A549 (cell line): ENCODE measurements around the gene ANKRD16. TPM values are rescaled to one million over a fixed set of nuclear protein-coding genes. Genes with fewer than 3 reads are reported as not detected.

Source experiments
- ATAC-seq, 2 experiments: fragments of 200-7000 bp in 1 of 2; fragments of >200 bp in 1 of 2; cut with Nextera tagmentation in 1 of 2; cut with Tn5 transposase in 1 of 2; 3 replicates each; pipeline versions ENCODE4 v1.8.0 to v1.9.1; 2018 to 2020; ENCODE audit warnings: mild to moderate bottlenecking in 1 of 2, moderate library complexity in 1 of 2
- CTCF ChIA-PET: fragments of 300-600 bp; sonication (Branson Sonifier 250); formaldehyde crosslinking; extraction: SDS; loops from one replicate; lab custom pipeline; 2021; ENCODE audit warnings: antibody characterized with exemption, inconsistent platforms; lab: Yijun Ruan, JAX
- POLR2A ChIA-PET: fragments of 350-600 bp; formaldehyde crosslinking; extraction: SDS; loops from one replicate; lab custom pipeline; 2021; ENCODE audit warnings: antibody characterized with exemption, inconsistent platforms; lab: Yijun Ruan, JAX
- DNase-seq, 2 experiments: peaks; one replicate each; pipeline versions ENCODE4 v3.0.0 to v3.0.0-alpha.2; 2011 to 2016; ENCODE audit warnings: low read depth in 1 of 2, low spot score in 1 of 2
- FAIRE-seq: peaks from 2 replicates; lab custom pipeline; 2011; peaks lifted over from hg19 to GRCh38; lab: Jason Lieb, UNC
- H3K27ac ChIP-seq, 2 experiments: fragments of >200 bp; sonication (Bioruptor Twin); formaldehyde crosslinking; 3 replicates each; pipeline ENCODE4 v1.5.1; 2016 to 2017
- H3K4me1 ChIP-seq: fragments of >200 bp; sonication (Bioruptor Twin); formaldehyde crosslinking; 3 replicates; pipeline ENCODE4 v1.6.1; 2016
- H3K4me2 ChIP-seq: fragments of >200 bp; sonication (Bioruptor Twin); formaldehyde crosslinking; 3 replicates; pipeline ENCODE4 v1.6.1; 2016
- H3K4me3 ChIP-seq: fragments of >200 bp; sonication (Bioruptor Twin); formaldehyde crosslinking; 3 replicates; pipeline ENCODE4 v1.5.1; 2016
- H3K9me3 ChIP-seq: fragments of >200 bp; sonication (Bioruptor Twin); formaldehyde crosslinking; 3 replicates; pipeline ENCODE4 v1.6.1; 2016
- BCL3 ChIP-seq: fragments of >200 bp; sonication (Bioruptor Twin); formaldehyde crosslinking; IDR thresholded peaks from 3 replicates; pipeline ENCODE4 v1.6.1; 2016
- BHLHE40 ChIP-seq: IDR thresholded peaks from 2 replicates; pipeline ENCODE4 v1.6.1; 2012; ENCODE audit warnings: low read depth, low read length, inconsistent platforms
- CBX2 ChIP-seq: fragments of 200-600 bp; sonication (generic); IDR thresholded peaks from 2 replicates; pipeline ENCODE4 v1.6.1; 2016; ENCODE audit warnings: low read depth, mild to moderate bottlenecking, borderline replicate concordance
- CEBPB ChIP-seq, 2 experiments: fragments of >200 bp in 1 of 2; sonication (Bioruptor Twin) in 1 of 2; formaldehyde crosslinking in 1 of 2; IDR thresholded peaks; 2 replicates each; pipeline ENCODE4 v1.6.1; 2012 to 2016
- CHD4 ChIP-seq: fragments of 200-600 bp; sonication (generic); IDR thresholded peaks from 2 replicates; pipeline ENCODE4 v1.6.1; 2016; ENCODE audit warnings: antibody characterized with exemption, mild to moderate bottlenecking, borderline replicate concordance
- E2F6 ChIP-seq: IDR thresholded peaks from 2 replicates; pipeline ENCODE4 v1.6.1; 2012; ENCODE audit warnings: low read depth, borderline replicate concordance
- EP300 ChIP-seq, 2 experiments: fragments of >200 bp; sonication (Bioruptor Twin); formaldehyde crosslinking; IDR thresholded peaks; 2 replicates in 1 of 2; 3 replicates in 1 of 2; pipeline ENCODE4 v1.6.1; 2016 to 2017
- FOSL2 ChIP-seq, 2 experiments: fragments of 450-650 bp in 1 of 2; fragments of >200 bp in 1 of 2; sonication (Bioruptor Twin) in 1 of 2; formaldehyde crosslinking; IDR thresholded peaks; 2 replicates each; pipeline versions ENCODE4 v1.5.0 to v1.6.1; 2016 to 2020; ENCODE audit warnings: mild to moderate bottlenecking in 1 of 2, moderate library complexity in 1 of 2
- HDAC2 ChIP-seq: fragments of 200-600 bp; sonication (generic); IDR thresholded peaks from 2 replicates; pipeline ENCODE4 v1.6.1; 2016
- HEYL ChIP-seq: fragments of 250-450 bp; sonication (Bioruptor Pico); IDR thresholded peaks from 2 replicates; pipeline ENCODE4 v1.8.0; 2021; ENCODE audit warnings: mild to moderate bottlenecking, moderate library complexity
- HOXA7 ChIP-seq: fragments of 250-450 bp; sonication (Bioruptor Pico); IDR thresholded peaks from 2 replicates; pipeline ENCODE4 v1.5.0; 2020; ENCODE audit warnings: mild to moderate bottlenecking, moderate library complexity
- HOXB13 ChIP-seq: fragments of 250-450 bp; sonication (Bioruptor Pico); IDR thresholded peaks from 2 replicates; pipeline ENCODE4 v1.5.0; 2020; ENCODE audit warnings: low read depth, mild to moderate bottlenecking, moderate library complexity
- HOXB5 ChIP-seq: fragments of 250-450 bp; sonication (Bioruptor Pico); IDR thresholded peaks from 2 replicates; pipeline ENCODE4 v1.5.0; 2020; ENCODE audit warnings: mild to moderate bottlenecking, moderate library complexity
- JUNB ChIP-seq: fragments of >200 bp; sonication (Bioruptor Twin); formaldehyde crosslinking; IDR thresholded peaks from 2 replicates; pipeline ENCODE4 v1.6.1; 2016
- KDM1A ChIP-seq: fragments of 200-600 bp; sonication (generic); IDR thresholded peaks from 2 replicates; pipeline ENCODE4 v1.6.1; 2016; ENCODE audit warnings: low read depth, mild to moderate bottlenecking
- MAFK ChIP-seq: fragments of 450-650 bp; IDR thresholded peaks from 2 replicates; pipeline ENCODE4 v1.6.1; 2014; ENCODE audit not compliant: partially characterized antibody
- MAZ ChIP-seq: fragments of 150-350 bp; IDR thresholded peaks from 2 replicates; pipeline ENCODE4 v1.6.1; 2014; ENCODE audit warnings: antibody characterized with exemption, low read depth, low read length, borderline replicate concordance
- NR3C1 ChIP-seq: fragments of >200 bp; sonication (Bioruptor Twin); formaldehyde crosslinking; IDR thresholded peaks from 3 replicates; pipeline ENCODE4 v1.6.1; 2017
- PHF8 ChIP-seq: fragments of 200-600 bp; sonication (generic); IDR thresholded peaks from 2 replicates; pipeline ENCODE4 v1.6.1; 2016; ENCODE audit warnings: low read depth, mild to moderate bottlenecking, antibody characterized with exemption, moderate library complexity, borderline replicate concordance
- RCOR1 ChIP-seq: fragments of 150-350 bp; IDR thresholded peaks from 2 replicates; pipeline ENCODE4 v1.6.1; 2014; ENCODE audit warnings: antibody characterized with exemption, low read length, low read depth
- REST ChIP-seq: fragments of 200-600 bp; sonication (generic); IDR thresholded peaks from 2 replicates; pipeline ENCODE4 v1.6.1; 2016; ENCODE audit warnings: antibody characterized with exemption, mild to moderate bottlenecking, moderate library complexity
- RNF2 ChIP-seq: fragments of 200-600 bp; sonication (generic); IDR thresholded peaks from 2 replicates; pipeline ENCODE4 v1.6.1; 2016; ENCODE audit warnings: low read depth, mild to moderate bottlenecking, antibody characterized with exemption, moderate library complexity, borderline replicate concordance
- SMC3 ChIP-seq: fragments of >200 bp; sonication (Bioruptor Twin); formaldehyde crosslinking; IDR thresholded peaks from 3 replicates; pipeline ENCODE4 v1.6.1; 2018; ENCODE audit warnings: inconsistent platforms
- SREBF2 ChIP-seq: fragments of 450-650 bp; IDR thresholded peaks from 2 replicates; pipeline ENCODE4 v1.6.1; 2014; ENCODE audit warnings: mild to moderate bottlenecking, moderate library complexity
- USF2 ChIP-seq: fragments of 450-650 bp; IDR thresholded peaks from 2 replicates; pipeline ENCODE4 v1.6.1; 2014; ENCODE audit warnings: antibody characterized with exemption
- ZC3H11A ChIP-seq: fragments of 450-650 bp; IDR thresholded peaks from 2 replicates; pipeline ENCODE4 v1.6.1; 2014; ENCODE audit warnings: antibody characterized with exemption, mild to moderate bottlenecking
- WGBS: methylation state at CpG from one replicate; pipeline ENCODE4 v1.1.6; 2017; ENCODE audit errors: missing lambda C conversion rate; 5-methylcytosine and 5-hydroxymethylcytosine counted together
- polyA plus RNA-seq, 4 experiments: library from polyadenylated mRNA; depleted of rRNA in 3 of 4; stranded (reverse); fragments of >200 nt; fragmentation: RNase III in 1 of 4; extraction: RNeasy Plus Mini Kit Qiagen cat#74134 plus additional on column Dnase treatment in 1 of 4; gene quantifications; 2 replicates in 3 of 4; 3 replicates in 1 of 4; pipeline ENCODE4 v1.2.3, GENCODE V29; 2011 to 2017

ANKRD16 gene
- polyA plus RNA-seq, 2 of the 4 experiments (the other 2 are of a cell fraction): 7.3 to 8.9 TPM

GRCh38 chr10:5917305-5917704, 27.6 kb upstream of the ANKRD16 start:
- Histone ChIP-seq H3K4me3 (no peak overlapping the region), H3K4me2 (no peak overlapping the region), H3K27ac (no peak overlapping the region), H3K4me1 (no peaks in the 10 kb centered on the region), H3K9me3 (no peaks in the 10 kb centered on the region)
- ChIA-PET POLR2A (no interaction called here), CTCF (interaction anchor here (1.5 kb wide), 1 partner anchor 18 kb away, joined by 3 read pairs; no protein-coding TSS in a partner anchor)
- no peak for TF ChIP-seq ZC3H11A
- no peak for TF ChIP-seq HOXA7 (CRISPR knock-in tag)
- TF ChIP-seq HDAC2: no peak
- TF ChIP-seq PHF8: no peak
- TF ChIP-seq NR3C1: no peak
- no peak for TF ChIP-seq JUNB
- no peak for TF ChIP-seq FOSL2 (IDR thresholded peaks at IDR 0.05)
- no peak for TF ChIP-seq FOSL2 (CRISPR knock-in tag; IDR thresholded peaks at IDR 0.05)
- no peak for TF ChIP-seq CEBPB (IDR thresholded peaks at IDR 0.05)
- no peak for TF ChIP-seq MAZ
- TF ChIP-seq HOXB13 (CRISPR knock-in tag): no peak
- TF ChIP-seq MAFK: no peak
- no peak for TF ChIP-seq EP300 (IDR thresholded peaks at IDR 0.05)
- TF ChIP-seq BHLHE40: no peak
- no peak for TF ChIP-seq REST
- no peak for TF ChIP-seq SREBF2
- no peak for TF ChIP-seq BCL3
- TF ChIP-seq CHD4: no peak
- TF ChIP-seq HOXB5: no peak
- no peak for TF ChIP-seq USF2
- TF ChIP-seq KDM1A: no peak
- WGBS: 97% methylated on average over 13 of the region's 13 CpGs
- no peak for FAIRE-seq
- DNase-seq: no peak
- no peak for ATAC-seq

GRCh38 chr10:5915451-5915850, 25.8 kb upstream of the ANKRD16 start:
- FAIRE-seq: no peak
- no peak for DNase-seq
- H3K27ac ChIP-seq: no peak overlapping the region
- H3K4me1 ChIP-seq: no peaks in the 10 kb centered on the region
- no peaks in the 10 kb centered on the region for H3K9me3 ChIP-seq
- CTCF ChIA-PET: interaction anchor here (0.6 kb wide), 1 partner anchor 133 kb away, joined by 3 read pairs; no protein-coding TSS in a partner anchor
- ATAC-seq: no peak
- H3K4me3 ChIP-seq: no peak overlapping the region
- 95% methylated on average over 14 of the region's 14 CpGs for WGBS
- POLR2A ChIA-PET: no interaction called here
- no peak overlapping the region for H3K4me2 ChIP-seq
- TF ChIP-seq SMC3 (no peak), NR3C1 (no peak), RNF2 (no peak), SREBF2 (no peak), PHF8 (no peak), ZC3H11A (no peak), HOXB13 (CRISPR knock-in tag) (no peak), MAZ (no peak), E2F6 (no peak), EP300 (IDR thresholded peaks at IDR 0.05) (no peak), REST (no peak), BCL3 (no peak), RCOR1 (no peak), CBX2 (no peak), HEYL (CRISPR knock-in tag) (no peak), MAFK (no peak)
